ENCODE data around the gene UBAC1.

GRCh38 chr9:135888766-135889394 lies 72.3 kb downstream of the UBAC1 start:
- TF ChIP-seq POLR2AphosphoS5 (IDR thresholded peaks at IDR 0.05; ENCODE audit: low read depth, low read length) (no peak), POLR2A (IDR thresholded peaks at IDR 0.05; ENCODE audit: low read depth, low read length) (no peak)

Measured in GM12892 (cell line).